ENCODE results near the gene SCN2A.

DNA sequence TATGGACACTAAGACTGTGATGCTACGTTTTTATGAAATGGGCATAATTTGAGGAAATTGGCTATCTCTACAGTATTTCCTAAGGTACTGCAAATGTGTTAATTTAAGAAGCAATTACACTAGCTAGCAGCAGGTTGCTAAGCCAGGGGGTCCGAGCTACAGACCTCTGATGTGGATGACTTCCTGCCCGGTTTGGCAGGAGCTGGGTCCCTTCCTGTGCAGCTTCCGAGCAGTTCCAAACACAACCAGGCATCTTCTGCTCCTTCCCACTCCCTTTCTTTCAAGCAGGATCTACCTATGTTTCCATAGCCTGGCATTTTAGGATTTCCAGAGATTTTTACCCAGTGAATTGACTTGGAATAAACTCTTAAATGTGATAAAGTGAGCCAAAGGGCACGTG, 55.7 kb downstream of the SCN2A start:
- TF ChIP-seq, protein P1, sequence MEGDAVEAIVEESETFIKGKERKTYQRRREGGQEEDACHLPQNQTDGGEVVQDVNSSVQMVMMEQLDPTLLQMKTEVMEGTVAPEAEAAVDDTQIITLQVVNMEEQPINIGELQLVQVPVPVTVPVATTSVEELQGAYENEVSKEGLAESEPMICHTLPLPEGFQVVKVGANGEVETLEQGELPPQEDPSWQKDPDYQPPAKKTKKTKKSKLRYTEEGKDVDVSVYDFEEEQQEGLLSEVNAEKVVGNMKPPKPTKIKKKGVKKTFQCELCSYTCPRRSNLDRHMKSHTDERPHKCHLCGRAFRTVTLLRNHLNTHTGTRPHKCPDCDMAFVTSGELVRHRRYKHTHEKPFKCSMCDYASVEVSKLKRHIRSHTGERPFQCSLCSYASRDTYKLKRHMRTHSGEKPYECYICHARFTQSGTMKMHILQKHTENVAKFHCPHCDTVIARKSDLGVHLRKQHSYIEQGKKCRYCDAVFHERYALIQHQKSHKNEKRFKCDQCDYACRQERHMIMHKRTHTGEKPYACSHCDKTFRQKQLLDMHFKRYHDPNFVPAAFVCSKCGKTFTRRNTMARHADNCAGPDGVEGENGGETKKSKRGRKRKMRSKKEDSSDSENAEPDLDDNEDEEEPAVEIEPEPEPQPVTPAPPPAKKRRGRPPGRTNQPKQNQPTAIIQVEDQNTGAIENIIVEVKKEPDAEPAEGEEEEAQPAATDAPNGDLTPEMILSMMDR (conservative IDR thresholded peaks at IDR 0.05) = no peak
- no peak for TF ChIP-seq EZH2 (IDR thresholded peaks at IDR 0.05; ENCODE audit: low read depth)
